GM18909 (cell line): Measurements from ENCODE around the gene PTS.
A peak's percentile ranks its signal among the peaks of the same experiment; 100 is the strongest.
"Not testable (repeated sequence)": the region's sequence is repeated elsewhere in the genome, so short reads cannot be mapped to it uniquely, and the experiment has no call there.

Experiments used
- ATAC-seq: cut with Tn5 transposase; IDR thresholded peaks from one replicate; pipeline ENCODE4 v1.9.1; 2021; ENCODE audit warnings: mild to moderate bottlenecking; ENCODE audit not compliant: unreplicated experiment, poor library complexity

PTS gene

GRCh38 chr11:112226062-112226830 is at the start of gene PTS:
PTS (plus strand) TSS chr11:112226428; CDS start chr11:112226444, 16 bp downstream.
- peak; percentile 96 for ATAC-seq

GRCh38 chr11:112177589-112177988 is 48.6 kb upstream of the PTS start:
- no peak for ATAC-seq

GRCh38 chr11:112178428-112178827 is 47.8 kb upstream of the PTS start:
- no peak for ATAC-seq

GRCh38 chr11:112178936-112179335 is 47.3 kb upstream of the PTS start:
- no peak for ATAC-seq

GRCh38 chr11:112179601-112180000 is 46.6 kb upstream of the PTS start:
- peak; percentile 71 for ATAC-seq

GRCh38 chr11:112182867-112183266 is 43.4 kb upstream of the PTS start:
- ATAC-seq, result no peak

GRCh38 chr11:112185883-112186282 is 40.3 kb upstream of the PTS start:
- ATAC-seq, result no peak

- no peak for ATAC-seq
Measured at GRCh38 chr11:112186304-112186703, 39.9 kb upstream of the PTS start.

GRCh38 chr11:112195113-112195512 is 31.1 kb upstream of the PTS start:
- not testable (repeated sequence) for ATAC-seq

- ATAC-seq, result no peak
Measured at GRCh38 chr11:112195951-112196351, 30.3 kb upstream of the PTS start.

GRCh38 chr11:112196519-112197087 is 29.6 kb upstream of the PTS start:
- ATAC-seq, result no peak

- not testable (repeated sequence) for ATAC-seq
Measured at GRCh38 chr11:112199101-112199500, 27.1 kb upstream of the PTS start.

GRCh38 chr11:112200252-112200651 is 26.0 kb upstream of the PTS start:
- no peak for ATAC-seq

GRCh38 chr11:112206071-112206470 is 20.2 kb upstream of the PTS start:
- no peak for ATAC-seq

GRCh38 chr11:112210890-112211289 is 15.3 kb upstream of the PTS start:
- no peak for ATAC-seq

- no peak for ATAC-seq
Measured at GRCh38 chr11:112211536-112211935, 14.7 kb upstream of the PTS start.

- ATAC-seq, result no peak
Measured at GRCh38 chr11:112212290-112212689, 13.9 kb upstream of the PTS start.

GRCh38 chr11:112212710-112213109 is 13.5 kb upstream of the PTS start:
- ATAC-seq, result no peak

GRCh38 chr11:112213753-112214152 is 12.5 kb upstream of the PTS start:
- ATAC-seq, result no peak

GRCh38 chr11:112215621-112216020 is 10.6 kb upstream of the PTS start:
- no peak for ATAC-seq

GRCh38 chr11:112216561-112217105 is 9.6 kb upstream of the PTS start:
- ATAC-seq, result no peak
